Stromal cell of bone marrow (primary cell): ENCODE measurements around the gene TUBA4B.

Source experiments
- DNase-seq: peaks from one replicate; pipeline ENCODE4 v3.0.0-alpha.2; 2012; ENCODE audit warnings: low read depth

The TUBA4B gene

GRCh38 chr2:219252900-219253752 is at the start of gene TUBA4B:
Gene TUBA4B, plus strand, starts transcription at chr2:219253243. Its CDS starts 165 bp downstream, at chr2:219253408.
- DNase-seq = no peak

- no peak for DNase-seq
Observed at GRCh38 chr2:219204425-219205164, 48.4 kb upstream of the TUBA4B start.

- no peak for DNase-seq
Observed at GRCh38 chr2:219205165-219205538, 47.9 kb upstream of the TUBA4B start.

GRCh38 chr2:219205981-219206327 is 47.1 kb upstream of the TUBA4B start:
- DNase-seq = no peak

GRCh38 chr2:219206328-219207133 is 46.5 kb upstream of the TUBA4B start, which contains the start of gene ZFAND2B:
Gene ZFAND2B, plus strand, starts transcription at chr2:219206782. Its CDS starts 206 bp downstream, at chr2:219206988.
- DNase-seq = peak; percentile 85

GRCh38 chr2:219207134-219207883 is 45.7 kb upstream of the TUBA4B start:
- DNase-seq = no peak

- DNase-seq = no peak
Observed at GRCh38 chr2:219207884-219208740, 44.9 kb upstream of the TUBA4B start.

GRCh38 chr2:219209236-219210195 is 43.5 kb upstream of the TUBA4B start:
- DNase-seq = no peak

GRCh38 chr2:219210196-219210885 is 42.7 kb upstream of the TUBA4B start:
- DNase-seq = no peak

GRCh38 chr2:219210886-219211362 is 42.1 kb upstream of the TUBA4B start:
- DNase-seq = no peak

- no peak for DNase-seq
Observed at GRCh38 chr2:219213026-219213415, 40.0 kb upstream of the TUBA4B start.

GRCh38 chr2:219213486-219214071 is 39.5 kb upstream of the TUBA4B start:
- DNase-seq = no peak

GRCh38 chr2:219214141-219214540 is 38.9 kb upstream of the TUBA4B start:
- DNase-seq = no peak

GRCh38 chr2:219214786-219215185 is 38.3 kb upstream of the TUBA4B start:
- no peak for DNase-seq

GRCh38 chr2:219215871-219216534 is 37.0 kb upstream of the TUBA4B start:
- no peak for DNase-seq

- DNase-seq = no peak
Observed at GRCh38 chr2:219216535-219216915, 36.5 kb upstream of the TUBA4B start.

GRCh38 chr2:219218217-219218731 is 34.8 kb upstream of the TUBA4B start:
- peak; percentile 50 for DNase-seq
